ENCODE data around the gene MLLT10. TPM values are rescaled to one million over a fixed set of nuclear protein-coding genes. Genes with fewer than 3 reads are reported as not detected.
A peak's percentile ranks its signal among the peaks of the same experiment; 100 is the strongest.

MLLT10 gene
- total RNA-seq, 1 donor from 2014 or later: 61.3 TPM

DNA sequence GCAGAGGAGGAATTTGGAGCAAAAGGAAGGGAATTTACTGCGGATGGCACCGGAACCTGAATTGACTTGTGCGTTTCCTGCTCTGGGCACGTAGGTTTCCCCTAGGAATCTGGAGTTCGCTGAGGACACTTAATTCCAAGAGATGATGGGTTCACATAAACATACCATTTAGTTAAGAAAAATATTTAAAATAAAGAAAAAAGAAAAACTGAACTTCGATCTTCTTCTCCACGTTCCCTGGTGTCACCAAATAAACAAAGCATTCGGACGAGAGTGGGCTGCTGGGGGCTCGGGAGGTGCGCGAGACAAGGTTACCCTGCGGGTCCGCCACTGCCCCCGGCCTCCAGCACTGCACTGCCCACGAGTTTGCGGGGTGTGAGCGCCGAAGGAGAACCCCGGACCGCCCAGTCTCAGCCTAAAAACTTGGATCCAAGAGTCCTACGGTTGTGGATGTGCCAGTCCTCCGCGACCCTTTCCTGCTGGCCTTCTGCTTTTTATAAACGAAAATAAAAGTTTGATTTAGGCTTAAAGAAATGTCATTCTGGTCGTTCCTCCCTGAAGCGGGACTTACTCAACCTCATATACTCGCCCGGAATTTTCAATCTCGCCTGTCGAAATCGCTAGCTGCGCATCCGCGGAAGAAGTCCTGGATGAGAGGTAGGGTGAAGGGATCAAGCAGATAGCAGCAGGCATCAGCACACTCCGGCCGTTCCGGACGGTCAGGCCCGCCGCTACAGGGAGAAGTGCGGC lies 38.9 kb upstream of the MLLT10 start:
- H2AFZ ChIP-seq (replicated peaks): peak overlapping the region; percentile 34
- Mint-ChIP-seq H3K36me3 (no peaks in the 10 kb centered on the region), H3K4me1 (peaks cover 48% of the 10 kb centered on the region), H3K4me3 (peak overlapping the region; percentile 93), H3K27me3 (ENCODE audit: insufficient read depth, low read depth) (peaks cover 2% of the 10 kb centered on the region), H3K9me3 (no peaks in the 10 kb centered on the region), H3K27ac (peak overlapping the region; percentile 86)
- peaks cover 93% of the 10 kb centered on the region for H3K79me2 ChIP-seq (ENCODE audit: low read depth)
- TF ChIP-seq EZH2phosphoT487 (IDR thresholded peaks at IDR 0.05) (no peak), EZH2 (IDR thresholded peaks at IDR 0.05) (no peak)
- TF ChIP-seq, protein P1, sequence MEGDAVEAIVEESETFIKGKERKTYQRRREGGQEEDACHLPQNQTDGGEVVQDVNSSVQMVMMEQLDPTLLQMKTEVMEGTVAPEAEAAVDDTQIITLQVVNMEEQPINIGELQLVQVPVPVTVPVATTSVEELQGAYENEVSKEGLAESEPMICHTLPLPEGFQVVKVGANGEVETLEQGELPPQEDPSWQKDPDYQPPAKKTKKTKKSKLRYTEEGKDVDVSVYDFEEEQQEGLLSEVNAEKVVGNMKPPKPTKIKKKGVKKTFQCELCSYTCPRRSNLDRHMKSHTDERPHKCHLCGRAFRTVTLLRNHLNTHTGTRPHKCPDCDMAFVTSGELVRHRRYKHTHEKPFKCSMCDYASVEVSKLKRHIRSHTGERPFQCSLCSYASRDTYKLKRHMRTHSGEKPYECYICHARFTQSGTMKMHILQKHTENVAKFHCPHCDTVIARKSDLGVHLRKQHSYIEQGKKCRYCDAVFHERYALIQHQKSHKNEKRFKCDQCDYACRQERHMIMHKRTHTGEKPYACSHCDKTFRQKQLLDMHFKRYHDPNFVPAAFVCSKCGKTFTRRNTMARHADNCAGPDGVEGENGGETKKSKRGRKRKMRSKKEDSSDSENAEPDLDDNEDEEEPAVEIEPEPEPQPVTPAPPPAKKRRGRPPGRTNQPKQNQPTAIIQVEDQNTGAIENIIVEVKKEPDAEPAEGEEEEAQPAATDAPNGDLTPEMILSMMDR (IDR thresholded peaks at IDR 0.05): no peak
- no peaks in the 10 kb centered on the region for H3K9me3 ChIP-seq (ENCODE audit: low read depth)
- H3K27me3 ChIP-seq: peaks cover 9% of the 10 kb centered on the region
- H3K4me2 ChIP-seq: peak overlapping the region; percentile 89
- no peak for DNase-seq (ENCODE audit: low spot score)
- H3F3A ChIP-seq (ENCODE audit: low read depth): peaks cover 68% of the 10 kb centered on the region
- H3K9ac ChIP-seq: peak overlapping the region; percentile 61
- no peaks in the 10 kb centered on the region for H3K36me3 ChIP-seq
- H4K20me1 ChIP-seq (ENCODE audit: low read depth): peaks cover 3% of the 10 kb centered on the region
- H3K4me3 ChIP-seq: peak overlapping the region; percentile 67
- peaks cover 25% of the 10 kb centered on the region for H3K4me1 ChIP-seq
- peak overlapping the region; percentile 74 for H3K27ac ChIP-seq

GRCh38 chr10:21495752-21496342 lies 38.2 kb upstream of the MLLT10 start:
- H3K4me2 ChIP-seq: peak overlapping the region; percentile 89
- peak overlapping the region; percentile 74 for H3K9ac ChIP-seq
- H3K4me3 ChIP-seq: peak overlapping the region; percentile 67
- no peaks in the 10 kb centered on the region for H3K9me3 Mint-ChIP-seq
- peaks cover 29% of the 10 kb centered on the region for H3K4me1 ChIP-seq
- peaks cover 9% of the 10 kb centered on the region for H3K27me3 ChIP-seq
- peak overlapping the region; percentile 34 for H2AFZ ChIP-seq (replicated peaks)
- H3K79me2 ChIP-seq (ENCODE audit: low read depth): peaks cover 97% of the 10 kb centered on the region
- no peaks in the 10 kb centered on the region for H3K36me3 Mint-ChIP-seq
- peaks cover 2% of the 10 kb centered on the region for H3K27me3 Mint-ChIP-seq (ENCODE audit: insufficient read depth, low read depth)
- DNase-seq (ENCODE audit: low spot score): peak; percentile 95
- peaks cover 7% of the 10 kb centered on the region for H4K20me1 ChIP-seq (ENCODE audit: low read depth)
- peak overlapping the region; percentile 86 for H3K27ac Mint-ChIP-seq
- peak overlapping the region; percentile 93 for H3K4me3 Mint-ChIP-seq
- peaks cover 75% of the 10 kb centered on the region for H3F3A ChIP-seq (ENCODE audit: low read depth)
- H3K36me3 ChIP-seq: no peaks in the 10 kb centered on the region
- H3K4me1 Mint-ChIP-seq: peaks cover 48% of the 10 kb centered on the region
- no peaks in the 10 kb centered on the region for H3K9me3 ChIP-seq (ENCODE audit: low read depth)
- peak overlapping the region; percentile 98 for H3K27ac ChIP-seq
- TF ChIP-seq EZH2phosphoT487 (IDR thresholded peaks at IDR 0.05) (peak; percentile 13), EZH2 (IDR thresholded peaks at IDR 0.05) (peak; percentile 25)
- TF ChIP-seq, protein P1 (IDR thresholded peaks at IDR 0.05): peak; percentile 98

DNA sequence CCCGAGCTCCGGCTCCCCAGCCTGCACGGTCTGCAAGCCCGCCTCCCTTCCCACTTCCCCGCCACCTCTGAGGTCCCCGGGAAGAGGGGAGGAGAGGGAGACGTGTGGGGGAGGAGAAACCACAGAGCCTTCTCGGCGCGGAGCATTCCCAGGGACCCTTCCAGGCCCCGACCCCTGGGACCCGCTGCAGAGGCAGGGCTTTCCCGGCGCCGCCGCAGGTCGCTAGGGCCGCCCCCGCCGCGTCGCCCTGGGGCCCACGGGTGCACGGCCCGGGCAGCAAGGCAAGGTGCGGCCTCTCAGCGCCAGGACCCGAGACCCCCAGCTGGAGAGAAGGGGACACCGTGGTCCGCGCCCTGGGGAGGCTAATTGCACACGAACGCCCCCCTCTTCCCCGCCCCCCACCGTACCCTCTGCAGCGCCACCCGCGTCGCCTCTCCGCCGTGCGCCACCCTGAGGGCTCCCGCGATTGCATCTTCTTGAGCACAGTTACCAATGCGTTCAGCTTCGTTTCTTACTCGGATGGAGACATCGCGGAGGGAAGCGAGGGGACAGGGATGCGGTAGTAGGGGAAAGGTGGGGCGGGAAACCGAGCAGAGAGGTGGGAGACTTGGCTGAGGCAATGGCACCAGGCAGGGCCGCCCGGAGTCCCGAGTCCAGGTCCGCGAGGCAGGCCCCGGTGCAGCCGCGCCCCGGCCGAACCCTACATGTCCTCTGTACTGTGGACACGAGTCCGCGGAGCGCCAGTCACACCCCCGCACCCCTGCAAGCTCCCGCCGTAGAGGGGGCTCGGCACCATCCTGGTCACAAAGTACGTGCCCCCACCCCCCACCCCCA lies 37.5 kb upstream of the MLLT10 start:
- H3K27ac Mint-ChIP-seq: peak overlapping the region; percentile 97
- H4K20me1 ChIP-seq (ENCODE audit: low read depth): peaks cover 14% of the 10 kb centered on the region
- H3K27me3 Mint-ChIP-seq (ENCODE audit: insufficient read depth, low read depth): peaks cover 2% of the 10 kb centered on the region
- peaks cover 9% of the 10 kb centered on the region for H3K27me3 ChIP-seq
- H3K36me3 ChIP-seq: no peaks in the 10 kb centered on the region
- H3K27ac ChIP-seq: peak overlapping the region; percentile 98
- no peaks in the 10 kb centered on the region for H3K36me3 Mint-ChIP-seq
- no peak overlapping the region for H2AFZ ChIP-seq (replicated peaks)
- peak overlapping the region; percentile 89 for H3K4me2 ChIP-seq
- peaks cover 76% of the 10 kb centered on the region for H3F3A ChIP-seq (ENCODE audit: low read depth)
- TF ChIP-seq EZH2phosphoT487 (IDR thresholded peaks at IDR 0.05) (no peak), EZH2 (IDR thresholded peaks at IDR 0.05) (peak; percentile 12)
- TF ChIP-seq, protein P1 (IDR thresholded peaks at IDR 0.05): peak; percentile 45
- H3K4me3 Mint-ChIP-seq: peak overlapping the region; percentile 93
- peaks cover 55% of the 10 kb centered on the region for H3K4me1 Mint-ChIP-seq
- peaks cover 36% of the 10 kb centered on the region for H3K4me1 ChIP-seq
- no peaks in the 10 kb centered on the region for H3K9me3 Mint-ChIP-seq
- H3K9ac ChIP-seq: peak overlapping the region; percentile 74
- H3K4me3 ChIP-seq: peak overlapping the region; percentile 67
- peaks cover 100% of the 10 kb centered on the region for H3K79me2 ChIP-seq (ENCODE audit: low read depth)
- no peaks in the 10 kb centered on the region for H3K9me3 ChIP-seq (ENCODE audit: low read depth)
- DNase-seq (ENCODE audit: low spot score): peak; percentile 84

All from neural progenitor cell (in vitro differentiated cells).